Endothelial cell of umbilical vein (primary cell): ENCODE results near the gene CRNN. TPM values are rescaled to one million over a fixed set of nuclear protein-coding genes. Genes with fewer than 3 reads are reported as not detected.

ENCODE experiments used
- BruUV-seq: library from RNA; stranded (reverse); fragments of 400-500 nt; replicated peaks from 2 replicates; lab custom pipeline; 2021; lab: Mats Ljungman, UMichigan
- CTCF ChIA-PET: fragments of 300-600, 350-600 bp; sonication (Branson Sonifier 250); formaldehyde crosslinking; loops from one replicate; lab custom pipeline; 2021; ENCODE audit warnings: antibody characterized with exemption, inconsistent platforms; lab: Charles Lee
- POLR2A ChIA-PET: fragments of 300-600, 350-600 bp; sonication (Branson Sonifier 250); formaldehyde crosslinking; loops from one replicate; lab custom pipeline; 2021; ENCODE audit warnings: antibody characterized with exemption, inconsistent platforms; lab: Charles Lee
- DNase-seq: peaks from one replicate; pipeline ENCODE4 v3.0.0-alpha.2; 2011; ENCODE audit warnings: low read depth, low spot score
- FAIRE-seq: peaks from 2 replicates; lab custom pipeline; 2011; peaks lifted over from hg19 to GRCh38; lab: Jason Lieb, UNC
- H2AFZ ChIP-seq: 2 replicates; pipeline ENCODE4 v1.6.0; 2012; ENCODE audit warnings: low read depth, low read length, control low read depth, inconsistent platforms
- H3K27ac ChIP-seq: 2 replicates; pipeline ENCODE4 v1.5.1; 2011; ENCODE audit warnings: low read depth, mild to moderate bottlenecking, control low read depth, low read length, moderate library complexity; ENCODE audit not compliant: insufficient read depth
- H3K27me3 ChIP-seq, 2 experiments: 2 replicates each; pipeline versions ENCODE4 v1.6.0 to v1.6.1; 2011; ENCODE audit warnings: low read length in 2 of 2, mixed read lengths in 1 of 2; ENCODE audit not compliant: control insufficient read depth in 2 of 2, insufficient read depth in 2 of 2
- H3K36me3 ChIP-seq, 2 experiments: 2 replicates in 1 of 2; 3 replicates in 1 of 2; pipeline ENCODE4 v1.5.1; 2011; ENCODE audit warnings: low read length in 2 of 2, mild to moderate bottlenecking in 1 of 2, moderate library complexity in 1 of 2; ENCODE audit not compliant: control insufficient read depth in 2 of 2, insufficient read depth in 2 of 2; ENCODE audit errors: extremely low read depth in 1 of 2
- H3K4me1 ChIP-seq: 3 replicates; pipeline ENCODE4 v1.5.1; 2011; ENCODE audit warnings: mild to moderate bottlenecking, low read length; ENCODE audit not compliant: control insufficient read depth, insufficient read depth; ENCODE audit errors: extremely low read depth
- H3K4me2 ChIP-seq: 2 replicates; pipeline ENCODE4 v1.6.1; 2011; ENCODE audit warnings: low read length, control low read depth, mixed read lengths; ENCODE audit not compliant: insufficient read depth
- H3K4me3 ChIP-seq, 3 experiments: fragments of 200-600 bp in 1 of 3; sonication (generic), shearing (Covaris generic) in 1 of 3; replicated peaks in 1 of 3; 2 replicates each; pipeline ENCODE4 v1.5.1; 2011 to 2016; ENCODE audit warnings: control low read depth in 3 of 3, low read length in 3 of 3, mild to moderate bottlenecking in 2 of 3, inconsistent platforms in 1 of 3, low read depth in 1 of 3, moderate library complexity in 1 of 3; ENCODE audit not compliant: insufficient read depth in 1 of 3
- H3K79me2 ChIP-seq: 2 replicates; pipeline ENCODE4 v1.6.0; 2012; ENCODE audit warnings: low read length, inconsistent platforms; ENCODE audit not compliant: control insufficient read depth, insufficient read depth
- H3K9ac ChIP-seq: replicated peaks from 2 replicates; pipeline ENCODE3; 2011; ENCODE audit warnings: low read length, control low read depth; ENCODE audit not compliant: insufficient read depth; ENCODE audit errors: extremely low read depth
- H3K9me1 ChIP-seq: replicated peaks from 3 replicates; pipeline ENCODE4 v1.6.0; 2011; ENCODE audit warnings: mild to moderate bottlenecking, low read length; ENCODE audit not compliant: control insufficient read depth, insufficient read depth; ENCODE audit errors: extremely low read depth
- H3K9me3 ChIP-seq: replicated peaks from 2 replicates; pipeline ENCODE4 v1.5.1; 2012; ENCODE audit warnings: low read length, inconsistent platforms; ENCODE audit not compliant: control insufficient read depth, insufficient read depth
- H4K20me1 ChIP-seq: replicated peaks from 2 replicates; pipeline ENCODE3; 2011; ENCODE audit warnings: mild to moderate bottlenecking, low read length; ENCODE audit not compliant: control insufficient read depth, insufficient read depth; ENCODE audit errors: extremely low read depth
- EZH2 ChIP-seq: IDR thresholded peaks from 2 replicates; pipeline ENCODE4 v1.6.1; 2012; ENCODE audit warnings: borderline replicate concordance, low read depth, mild to moderate bottlenecking, moderate library complexity, low read length, inconsistent platforms; ENCODE audit not compliant: severe bottlenecking
- FOS ChIP-seq: IDR thresholded peaks from 2 replicates; pipeline ENCODE4 v1.6.1; 2011; ENCODE audit warnings: mild to moderate bottlenecking, low read length, moderate library complexity, borderline replicate concordance; ENCODE audit not compliant: insufficient read depth
- GATA2 ChIP-seq: IDR thresholded peaks from 2 replicates; pipeline ENCODE4 v1.7.0; 2011; ENCODE audit warnings: low read depth, mild to moderate bottlenecking, moderate library complexity, mixed read lengths, low read length; ENCODE audit not compliant: insufficient read length, insufficient read depth
- JUN ChIP-seq: IDR thresholded peaks from 2 replicates; pipeline ENCODE4 v1.6.1; 2011; ENCODE audit warnings: borderline replicate concordance, low read depth; ENCODE audit not compliant: insufficient read length, insufficient read depth
- MYC ChIP-seq: IDR thresholded peaks from one replicate; pipeline ENCODE4 v1.6.1; 2011; ENCODE audit warnings: mild to moderate bottlenecking, low read depth, low read length
- POLR2A ChIP-seq: IDR thresholded peaks from 2 replicates; pipeline ENCODE4 v1.6.1; 2012; ENCODE audit warnings: low read depth, mild to moderate bottlenecking, control low read depth, low read length
- POLR2AphosphoS5 ChIP-seq: IDR thresholded peaks from 2 replicates; pipeline ENCODE4 v1.6.1; 2012; ENCODE audit warnings: low read depth, mild to moderate bottlenecking, control low read depth, low read length, moderate library complexity; ENCODE audit not compliant: insufficient read depth
- dilution Hi-C: fragments of 300-500 bp; cut with MboI; formaldehyde crosslinking; loops from one replicate; pipeline ENCODE4 v1.15.0; 2019; ENCODE audit warnings: low sequenced_read_pairs; ENCODE audit not compliant: extremely low pct_ligation_motif_present
- intact Hi-C: fragments of 100-400 bp; cut with micrococcal nuclease; formaldehyde crosslinking; loops from one replicate; pipeline ENCODE4 v1.10.0; 2022
- polyA plus RNA-seq, 4 experiments: library from polyadenylated mRNA; depleted of rRNA in 3 of 4; stranded (reverse) in 3 of 4; unstranded in 1 of 4; fragments of >200 nt; gene quantifications; 2 replicates each; pipeline versions ENCODE4 v1.2.1 to v1.2.3, GENCODE V29; 2011 to 2012; ENCODE audit warnings: missing spikeins in 1 of 4
- total RNA-seq: library from RNA; stranded (reverse); gene quantifications from 2 replicates; pipeline ENCODE4 v1.2.3, GENCODE V29; 2021
- TF ChIP-seq, protein P1 (sequence below): IDR thresholded peaks from 2 replicates; pipeline ENCODE4 v1.6.1; 2011; ENCODE audit not compliant: insufficient read depth, insufficient read length
- TF ChIP-seq, protein P2 (sequence below), 2 donors: IDR thresholded peaks; 1 replicate in 1 of 2; 2 replicates in 1 of 2; pipeline ENCODE4 v1.5.1; 2011; ENCODE audit warnings: low read length in 2 of 2, mild to moderate bottlenecking in 2 of 2, moderate library complexity in 2 of 2, control low read depth in 1 of 2, inconsistent platforms in 1 of 2, low read depth in 1 of 2; ENCODE audit not compliant: insufficient read depth in 1 of 2; ENCODE audit errors: extremely low read depth in 1 of 2

Gene CRNN
- total and polyA plus RNA-seq, 2 donors (not counting 3 experiments of a cell fraction or from before 2014, with no cell fraction given), result not detected

DNA sequence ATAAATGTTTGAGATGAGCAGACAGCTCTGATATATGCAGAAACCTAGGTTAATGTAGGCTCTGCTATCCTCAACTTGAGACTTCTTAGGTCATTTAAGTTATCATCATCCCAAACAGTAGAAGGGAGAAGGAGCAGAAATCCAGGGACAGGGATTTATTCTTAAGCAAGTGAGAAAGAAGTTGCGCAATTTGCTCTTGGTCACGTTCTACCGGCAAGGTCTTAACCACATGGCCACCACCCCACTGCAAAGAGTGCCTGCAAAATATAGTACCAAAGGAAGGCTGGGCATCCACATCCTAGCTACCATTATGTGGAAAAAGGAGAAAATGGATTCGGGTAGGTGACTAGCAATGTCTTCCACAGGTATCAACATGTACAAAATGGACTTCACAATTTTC, 25.2 kb downstream of the CRNN start:
- Histone ChIP-seq H3K4me3 (no peak overlapping the region), H4K20me1 (no peaks in the 10 kb centered on the region), H3K9ac (no peak overlapping the region), H3K79me2 (no peaks in the 10 kb centered on the region), H3K9me3 (no peaks in the 10 kb centered on the region), H3K27me3 (peaks cover 0 to 3% of the 10 kb centered on the region in 2 experiments), H3K27ac (no peak overlapping the region), H3K4me1 (no peaks in the 10 kb centered on the region), H3K4me2 (no peak overlapping the region), H3K9me1 (no peaks in the 10 kb centered on the region), H2AFZ (no peak overlapping the region), H3K36me3 (no peaks in the 10 kb centered on the region)
- ChIA-PET POLR2A (no interaction called here), CTCF (interaction anchor here (1.3 kb wide), 1 partner anchor 42 kb away, joined by 4 read pairs; no protein-coding TSS in a partner anchor)
- dilution Hi-C loops, result no loop called here
- intact Hi-C loops, result no loop called here
- FAIRE-seq (no peak), DNase-seq (no peak)
- TF ChIP-seq MYC (no peak), JUN (no peak)
- TF ChIP-seq, protein P1, sequence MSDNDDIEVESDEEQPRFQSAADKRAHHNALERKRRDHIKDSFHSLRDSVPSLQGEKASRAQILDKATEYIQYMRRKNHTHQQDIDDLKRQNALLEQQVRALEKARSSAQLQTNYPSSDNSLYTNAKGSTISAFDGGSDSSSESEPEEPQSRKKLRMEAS, result no peak
- BruUV-seq, result no TSS peak

DNA sequence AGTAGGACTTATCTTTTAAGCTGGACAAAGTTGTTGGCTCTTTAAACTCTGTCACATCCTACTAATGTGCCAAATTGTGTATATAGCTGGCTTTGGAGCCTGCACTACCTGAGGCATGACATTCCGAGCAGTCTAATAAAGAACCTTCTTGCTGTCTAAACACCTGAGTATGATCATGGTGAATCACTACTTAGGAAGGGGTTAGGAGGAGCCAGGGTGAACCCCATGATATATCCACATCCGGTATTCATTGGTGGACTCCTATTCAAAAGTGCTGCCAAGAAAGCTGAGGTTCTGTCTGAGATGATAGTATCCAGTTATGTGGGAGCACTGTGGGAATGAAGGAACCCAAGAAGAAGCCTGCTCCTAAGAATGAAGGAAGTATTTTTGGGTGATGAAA, 27.1 kb downstream of the CRNN start:
- intact Hi-C loops, result no loop called here
- Histone ChIP-seq H3K4me2 (no peak overlapping the region), H3K4me1 (no peaks in the 10 kb centered on the region), H3K4me3 (no peak overlapping the region), H3K27me3 (peaks cover 0 to 3% of the 10 kb centered on the region in 2 experiments), H2AFZ (no peak overlapping the region), H3K27ac (no peak overlapping the region), H3K9ac (no peak overlapping the region), H3K9me1 (no peaks in the 10 kb centered on the region), H3K36me3 (no peaks in the 10 kb centered on the region), H3K9me3 (no peaks in the 10 kb centered on the region), H3K79me2 (no peaks in the 10 kb centered on the region), H4K20me1 (no peaks in the 10 kb centered on the region)
- DNase-seq, result no peak
- no peak for FAIRE-seq
- TF ChIP-seq EZH2 (no peak), GATA2 (no peak), FOS (no peak), POLR2A (no peak), MYC (no peak), JUN (no peak), POLR2AphosphoS5 (no peak)
- TF ChIP-seq, protein P1, result no peak
- TF ChIP-seq, protein P2, sequence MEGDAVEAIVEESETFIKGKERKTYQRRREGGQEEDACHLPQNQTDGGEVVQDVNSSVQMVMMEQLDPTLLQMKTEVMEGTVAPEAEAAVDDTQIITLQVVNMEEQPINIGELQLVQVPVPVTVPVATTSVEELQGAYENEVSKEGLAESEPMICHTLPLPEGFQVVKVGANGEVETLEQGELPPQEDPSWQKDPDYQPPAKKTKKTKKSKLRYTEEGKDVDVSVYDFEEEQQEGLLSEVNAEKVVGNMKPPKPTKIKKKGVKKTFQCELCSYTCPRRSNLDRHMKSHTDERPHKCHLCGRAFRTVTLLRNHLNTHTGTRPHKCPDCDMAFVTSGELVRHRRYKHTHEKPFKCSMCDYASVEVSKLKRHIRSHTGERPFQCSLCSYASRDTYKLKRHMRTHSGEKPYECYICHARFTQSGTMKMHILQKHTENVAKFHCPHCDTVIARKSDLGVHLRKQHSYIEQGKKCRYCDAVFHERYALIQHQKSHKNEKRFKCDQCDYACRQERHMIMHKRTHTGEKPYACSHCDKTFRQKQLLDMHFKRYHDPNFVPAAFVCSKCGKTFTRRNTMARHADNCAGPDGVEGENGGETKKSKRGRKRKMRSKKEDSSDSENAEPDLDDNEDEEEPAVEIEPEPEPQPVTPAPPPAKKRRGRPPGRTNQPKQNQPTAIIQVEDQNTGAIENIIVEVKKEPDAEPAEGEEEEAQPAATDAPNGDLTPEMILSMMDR (IDR thresholded peaks at IDR 0.05; ENCODE audit: extremely low read depth in 1 of 2, insufficient read depth in 1 of 2, low read depth in 1 of 2, low read length in 2 of 2), result no peak
- ChIA-PET POLR2A (no interaction called here), CTCF (interaction anchor here (0.8 to 1.3 kb wide), 3 partner anchors 9 to 71 kb away, joined by 3 to 4 read pairs (median 3); no protein-coding TSS in a partner anchor)
- dilution Hi-C loops, result no loop called here
- no TSS peak for BruUV-seq
